Suprapubic skin (tissue), 4 donors: ENCODE measurements around the gene FNBP1L. TPM values are rescaled to one million over a fixed set of nuclear protein-coding genes. Genes with fewer than 3 reads are reported as not detected.

Experiments used
- DNase-seq, 2 donors: peaks; one replicate each; pipeline ENCODE4 v3.0.0-alpha.2; 2019; ENCODE audit warnings: low spot score in 2 of 2
- H3K27ac ChIP-seq: fragments of 200-600 bp; sonication (generic); one replicate; pipeline ENCODE4 v1.5.1; 2019
- H3K27me3 ChIP-seq: fragments of 200-600 bp; sonication (generic); one replicate; pipeline ENCODE4 v1.5.1; 2019
- H3K36me3 ChIP-seq: fragments of 200-600 bp; sonication (generic); one replicate; pipeline ENCODE4 v1.5.1; 2019
- H3K4me1 ChIP-seq: fragments of 200-600 bp; sonication (generic); one replicate; pipeline ENCODE4 v1.5.1; 2019
- H3K4me3 ChIP-seq: fragments of 200-600 bp; sonication (generic); one replicate; pipeline ENCODE4 v1.5.1; 2019; ENCODE audit warnings: mild to moderate bottlenecking
- H3K9me3 ChIP-seq: fragments of 200-600 bp; sonication (generic); one replicate; pipeline ENCODE4 v1.5.1; 2019
- CTCF ChIP-seq, 2 donors: fragments of 200-600 bp in 1 of 2; fragments of 450-650 bp in 1 of 2; sonication (generic) in 1 of 2; IDR thresholded peaks; one replicate each; pipeline ENCODE4 v1.5.1; 2016 to 2019; ENCODE audit warnings: antibody characterized with exemption in 2 of 2, mild to moderate bottlenecking in 1 of 2, moderate library complexity in 1 of 2
- EP300 ChIP-seq: sonication (generic); formaldehyde crosslinking; IDR thresholded peaks from one replicate; pipeline ENCODE4 v1.6.1; 2017; ENCODE audit warnings: antibody characterized with exemption
- POLR2A ChIP-seq, 2 donors: fragments of 450-650 bp; IDR thresholded peaks; one replicate each; pipeline ENCODE4 v1.6.1; 2017; ENCODE audit warnings: antibody characterized with exemption in 2 of 2, mild to moderate bottlenecking in 2 of 2, moderate library complexity in 2 of 2
- POLR2AphosphoS5 ChIP-seq, 3 donors: sonication (generic); formaldehyde crosslinking; IDR thresholded peaks; one replicate each; pipeline ENCODE4 v1.6.1; 2017; ENCODE audit warnings: antibody characterized with exemption in 3 of 3
- WGBS: methylation state at CpG from one replicate; pipeline ENCODE4 v1.1.5; 2018; 5-methylcytosine and 5-hydroxymethylcytosine counted together
- total RNA-seq, 4 donors: library from RNA; depleted of rRNA; stranded (reverse); fragments of >200 nt; gene quantifications; one replicate each; pipeline ENCODE4 v1.1.0, GENCODE V29; 2016

Gene FNBP1L
- total RNA-seq, 4 donors from 2014 or later: 18.6 to 60.8 (median 25.2) TPM

- H3K27me3 ChIP-seq: no peaks in the 10 kb centered on the region
- TF ChIP-seq CTCF (IDR thresholded peaks at IDR 0.05): no peak
- TF ChIP-seq POLR2AphosphoS5 (IDR thresholded peaks at IDR 0.05): no peak
- no peak for TF ChIP-seq EP300
- no peak for TF ChIP-seq POLR2A (IDR thresholded peaks at IDR 0.05)
- no peak for DNase-seq
- H3K4me3 ChIP-seq: no peak overlapping the region
- H3K27ac ChIP-seq: peak overlapping the region; percentile 50
- WGBS: 39% methylated on average over 1 of the region's 1 CpG
- no peaks in the 10 kb centered on the region for H3K4me1 ChIP-seq
- H3K9me3 ChIP-seq: no peaks in the 10 kb centered on the region
- peaks cover 3% of the 10 kb centered on the region for H3K36me3 ChIP-seq
Observed at GRCh38 chr1:93525431-93525830, 77.5 kb downstream of the FNBP1L start.

GRCh38 chr1:93526431-93526830 lies 78.5 kb downstream of the FNBP1L start:
- peak overlapping the region; percentile 50 for H3K27ac ChIP-seq

GRCh38 chr1:93528412-93528811 lies 80.5 kb downstream of the FNBP1L start:
- Histone ChIP-seq H3K36me3 (peaks cover 13% of the 10 kb centered on the region), H3K4me1 (no peaks in the 10 kb centered on the region), H3K9me3 (no peaks in the 10 kb centered on the region), H3K4me3 (no peak overlapping the region), H3K27ac (no peak overlapping the region), H3K27me3 (no peaks in the 10 kb centered on the region)
- TF ChIP-seq CTCF (IDR thresholded peaks at IDR 0.05): no peak
- no peak for TF ChIP-seq EP300
- no peak for TF ChIP-seq POLR2AphosphoS5 (IDR thresholded peaks at IDR 0.05)
- no peak for TF ChIP-seq POLR2A (IDR thresholded peaks at IDR 0.05)
- no peak for DNase-seq
- 85% methylated on average over 1 of the region's 1 CpG for WGBS

More at GRCh38 chr1:93526431-93526830, 78.5 kb downstream of the FNBP1L start:
- no peaks in the 10 kb centered on the region for H3K4me1 ChIP-seq
- H3K4me3 ChIP-seq: no peak overlapping the region
- DNase-seq: no peak
- H3K27me3 ChIP-seq: no peaks in the 10 kb centered on the region
- TF ChIP-seq POLR2AphosphoS5 (IDR thresholded peaks at IDR 0.05) (no peak), EP300 (no peak), CTCF (IDR thresholded peaks at IDR 0.05) (no peak), POLR2A (IDR thresholded peaks at IDR 0.05) (no peak)
- peaks cover 6% of the 10 kb centered on the region for H3K36me3 ChIP-seq
- no peaks in the 10 kb centered on the region for H3K9me3 ChIP-seq
- WGBS: 80% methylated on average over 2 of the region's 2 CpGs

GRCh38 chr1:93531193-93531592 lies 83.3 kb downstream of the FNBP1L start:
- H3K4me1 ChIP-seq: no peaks in the 10 kb centered on the region
- DNase-seq: no peak
- 82% methylated on average over 2 of the region's 2 CpGs for WGBS
- no peak overlapping the region for H3K4me3 ChIP-seq
- no peaks in the 10 kb centered on the region for H3K27me3 ChIP-seq
- H3K36me3 ChIP-seq: peaks cover 13% of the 10 kb centered on the region
- no peaks in the 10 kb centered on the region for H3K9me3 ChIP-seq
- no peak overlapping the region for H3K27ac ChIP-seq
- TF ChIP-seq POLR2AphosphoS5 (IDR thresholded peaks at IDR 0.05) (no peak), POLR2A (IDR thresholded peaks at IDR 0.05) (no peak), CTCF (IDR thresholded peaks at IDR 0.05) (no peak), EP300 (no peak)

- no peak for DNase-seq
- no peak for TF ChIP-seq POLR2AphosphoS5 (IDR thresholded peaks at IDR 0.05)
- no peak for TF ChIP-seq CTCF (IDR thresholded peaks at IDR 0.05)
- TF ChIP-seq EP300: no peak
- no peak for TF ChIP-seq POLR2A (IDR thresholded peaks at IDR 0.05)
Observed at GRCh38 chr1:93532780-93533378, 85.0 kb downstream of the FNBP1L start.

More at GRCh38 chr1:93532780-93533378, 85.0 kb downstream of the FNBP1L start:
- 98% methylated on average over 3 of the region's 3 CpGs for WGBS
- Histone ChIP-seq H3K4me1 (no peaks in the 10 kb centered on the region), H3K4me3 (no peak overlapping the region), H3K27ac (no peak overlapping the region), H3K36me3 (peaks cover 13% of the 10 kb centered on the region), H3K27me3 (no peaks in the 10 kb centered on the region), H3K9me3 (no peaks in the 10 kb centered on the region)
